ENCODE results near the gene SPOCK2.

SPOCK2 gene

DNA sequence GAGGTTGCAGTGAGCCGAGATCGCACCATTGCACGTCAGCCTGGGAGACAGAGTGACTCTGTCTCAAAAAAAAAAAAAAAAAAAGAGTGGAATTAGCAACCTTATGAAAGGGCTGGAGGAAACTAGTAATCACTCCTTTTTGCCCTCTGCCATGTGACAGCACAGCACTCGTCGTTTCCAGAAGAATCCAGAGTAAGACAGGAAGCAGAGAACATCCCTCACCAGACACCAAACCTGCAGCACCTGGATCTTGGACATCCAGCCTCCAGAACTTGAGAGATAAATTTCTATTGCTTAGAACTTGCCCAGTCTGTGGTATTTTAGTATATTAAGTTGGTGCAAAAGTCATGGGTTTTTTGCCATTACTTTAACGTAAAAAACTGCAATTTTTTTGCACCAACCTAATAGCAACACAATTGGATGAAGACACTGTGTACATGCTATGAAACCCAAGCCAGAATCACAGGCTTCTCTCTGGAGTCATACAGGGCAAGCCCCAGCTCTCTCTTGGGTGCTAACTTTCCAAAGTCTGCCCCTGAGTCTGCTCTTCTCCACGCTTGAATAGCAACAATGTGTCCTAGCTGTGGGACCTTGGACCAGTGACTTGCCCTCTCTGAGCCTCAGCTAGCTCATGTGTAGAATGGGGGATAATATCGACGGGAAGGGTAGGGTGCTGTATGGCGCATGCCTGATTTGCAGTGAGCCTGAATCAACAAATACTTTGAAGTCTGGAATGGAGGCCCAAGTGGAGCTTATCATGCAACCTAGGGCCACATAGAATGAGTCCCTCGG, 69.1 kb downstream of the SPOCK2 start:
- no peak overlapping the region for H3K4me3 ChIP-seq (ENCODE audit: low read depth, low read length)
- TF ChIP-seq, protein P1, sequence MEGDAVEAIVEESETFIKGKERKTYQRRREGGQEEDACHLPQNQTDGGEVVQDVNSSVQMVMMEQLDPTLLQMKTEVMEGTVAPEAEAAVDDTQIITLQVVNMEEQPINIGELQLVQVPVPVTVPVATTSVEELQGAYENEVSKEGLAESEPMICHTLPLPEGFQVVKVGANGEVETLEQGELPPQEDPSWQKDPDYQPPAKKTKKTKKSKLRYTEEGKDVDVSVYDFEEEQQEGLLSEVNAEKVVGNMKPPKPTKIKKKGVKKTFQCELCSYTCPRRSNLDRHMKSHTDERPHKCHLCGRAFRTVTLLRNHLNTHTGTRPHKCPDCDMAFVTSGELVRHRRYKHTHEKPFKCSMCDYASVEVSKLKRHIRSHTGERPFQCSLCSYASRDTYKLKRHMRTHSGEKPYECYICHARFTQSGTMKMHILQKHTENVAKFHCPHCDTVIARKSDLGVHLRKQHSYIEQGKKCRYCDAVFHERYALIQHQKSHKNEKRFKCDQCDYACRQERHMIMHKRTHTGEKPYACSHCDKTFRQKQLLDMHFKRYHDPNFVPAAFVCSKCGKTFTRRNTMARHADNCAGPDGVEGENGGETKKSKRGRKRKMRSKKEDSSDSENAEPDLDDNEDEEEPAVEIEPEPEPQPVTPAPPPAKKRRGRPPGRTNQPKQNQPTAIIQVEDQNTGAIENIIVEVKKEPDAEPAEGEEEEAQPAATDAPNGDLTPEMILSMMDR (IDR thresholded peaks at IDR 0.05; ENCODE audit: low read depth, low read length, missing control alignments): no peak
- DNase-seq (ENCODE audit: low read depth): no peak
- in situ Hi-C loops (cut with HindIII; ENCODE audit: low sequenced_read_pairs): no loop called here

DNA sequence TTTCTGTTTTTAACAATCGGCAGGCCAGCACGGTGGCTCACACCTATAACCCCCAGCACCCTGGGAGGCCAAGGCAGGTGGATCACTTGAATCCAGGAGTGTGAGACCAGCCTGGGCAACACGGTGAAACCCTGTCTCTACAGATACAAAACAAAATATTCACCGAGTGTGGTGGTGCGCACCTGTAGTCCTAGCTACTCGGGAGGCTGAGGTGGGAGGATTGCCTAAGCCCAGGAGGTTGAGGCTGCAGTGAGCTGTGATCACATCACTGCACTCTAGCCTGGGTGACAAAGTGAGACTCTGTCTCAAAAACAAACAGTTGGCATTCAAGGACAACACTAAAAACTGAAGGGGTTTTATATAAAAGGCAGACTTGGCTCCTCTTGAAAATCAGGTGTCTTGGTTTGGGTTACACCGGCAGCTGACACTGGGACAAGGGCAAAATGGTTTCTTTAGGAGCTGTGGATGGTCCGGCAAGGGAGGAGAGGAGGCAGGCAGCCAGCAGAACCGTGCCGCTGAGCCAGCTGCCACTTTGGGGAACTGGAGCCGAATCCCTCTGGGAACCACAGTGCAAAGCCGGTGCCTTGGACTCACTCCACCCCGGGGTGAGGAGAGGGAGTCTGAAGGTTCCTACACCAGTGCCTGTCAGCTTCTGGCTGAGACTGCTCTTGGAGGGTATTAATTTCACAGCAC, 71.6 kb downstream of the SPOCK2 start:
- in situ Hi-C loops (cut with HindIII; ENCODE audit: low sequenced_read_pairs): no loop called here
- no peak overlapping the region for H3K4me3 ChIP-seq (ENCODE audit: low read depth, low read length)
- TF ChIP-seq, protein P1 (IDR thresholded peaks at IDR 0.05; ENCODE audit: low read depth, low read length, missing control alignments): no peak
- DNase-seq (ENCODE audit: low read depth): no peak

DNA sequence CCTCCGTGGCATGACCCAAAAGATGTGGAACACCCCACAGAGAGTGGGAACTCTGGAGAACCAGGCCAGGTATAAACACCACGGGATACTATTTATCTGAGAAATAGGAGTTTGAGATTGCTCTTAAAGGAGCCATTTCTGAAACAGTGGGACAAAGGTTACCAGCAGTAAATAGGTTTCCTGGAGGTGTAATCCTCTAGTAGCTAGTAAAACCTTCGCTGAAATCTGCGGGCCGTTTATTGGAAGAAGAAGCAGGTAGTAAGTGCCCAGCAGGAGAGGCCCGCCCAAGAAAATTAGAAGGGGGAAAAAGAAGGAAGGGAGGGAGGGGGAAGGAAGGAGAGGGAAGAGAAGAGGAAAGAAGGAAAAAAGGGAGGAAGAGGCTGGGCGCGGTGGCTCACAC, 72.5 kb downstream of the SPOCK2 start:
- no peak for DNase-seq (ENCODE audit: low read depth)
- TF ChIP-seq, protein P1 (IDR thresholded peaks at IDR 0.05; ENCODE audit: low read depth, low read length, missing control alignments): no peak
- in situ Hi-C loops (cut with HindIII; ENCODE audit: low sequenced_read_pairs): no loop called here
- no peak overlapping the region for H3K4me3 ChIP-seq (ENCODE audit: low read depth, low read length)

DNA sequence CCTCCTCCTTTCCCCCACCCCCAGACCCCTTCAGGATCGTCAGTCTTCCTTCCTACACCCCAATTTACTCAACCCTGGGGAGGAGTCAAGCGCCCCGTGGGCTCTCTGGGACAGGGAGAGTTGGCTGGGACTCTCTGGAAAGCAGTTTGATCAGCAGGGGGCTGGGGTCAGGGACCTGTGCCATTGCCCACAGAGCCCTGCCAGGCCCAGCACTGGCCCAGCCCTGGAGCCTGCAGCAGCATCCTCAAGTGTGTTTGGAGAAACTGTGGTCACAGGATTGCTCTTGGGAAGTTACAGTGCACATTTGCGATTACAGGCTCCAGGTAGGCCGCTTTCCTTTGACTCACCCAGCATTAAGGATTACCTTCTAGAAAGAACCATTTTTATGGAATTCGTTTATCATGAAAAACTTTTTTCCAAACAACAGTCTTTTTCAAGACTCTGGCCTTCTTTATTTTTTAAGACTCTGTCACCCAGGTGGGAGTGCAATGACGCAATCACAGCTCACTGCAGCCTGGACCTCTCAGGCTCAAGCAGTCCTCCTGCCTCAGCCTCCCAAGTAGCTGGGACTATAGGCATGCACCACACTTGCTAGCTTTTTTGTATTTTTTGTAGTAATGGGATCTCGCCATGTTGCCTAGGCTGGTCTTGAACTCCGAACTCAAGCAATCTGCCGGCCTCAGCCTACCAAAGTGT, 73.4 kb downstream of the SPOCK2 start:
- no peak for DNase-seq (ENCODE audit: low read depth)
- no peak overlapping the region for H3K4me3 ChIP-seq (ENCODE audit: low read depth, low read length)
- TF ChIP-seq, protein P1 (IDR thresholded peaks at IDR 0.05; ENCODE audit: low read depth, low read length, missing control alignments): no peak
- in situ Hi-C loops (cut with HindIII; ENCODE audit: low sequenced_read_pairs): no loop called here

DNA sequence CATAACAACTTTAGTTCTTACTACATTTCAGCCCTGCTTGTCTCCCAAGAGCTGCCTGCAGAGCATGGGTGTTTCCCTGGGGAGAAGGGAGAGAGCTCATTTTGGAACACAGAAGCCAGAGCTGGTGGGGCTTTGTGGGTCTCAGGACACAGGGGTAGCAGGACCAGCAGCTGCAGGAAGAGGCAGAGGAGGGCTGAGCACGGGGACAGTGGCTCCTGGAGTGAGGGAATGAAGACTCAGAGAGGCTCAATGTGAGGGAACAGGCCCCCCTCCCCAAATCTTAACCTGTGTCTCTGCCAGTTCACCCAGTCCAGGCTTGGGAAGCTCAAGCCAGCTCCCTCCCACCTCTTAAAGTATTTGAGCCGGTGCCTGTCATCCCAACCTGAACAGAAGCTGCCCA, 74.2 kb downstream of the SPOCK2 start:
- DNase-seq (ENCODE audit: low read depth): no peak
- H3K4me3 ChIP-seq (ENCODE audit: low read depth, low read length): no peak overlapping the region
- in situ Hi-C loops (cut with HindIII; ENCODE audit: low sequenced_read_pairs): no loop called here
- TF ChIP-seq, protein P1 (IDR thresholded peaks at IDR 0.05; ENCODE audit: low read depth, low read length, missing control alignments): no peak

DNA sequence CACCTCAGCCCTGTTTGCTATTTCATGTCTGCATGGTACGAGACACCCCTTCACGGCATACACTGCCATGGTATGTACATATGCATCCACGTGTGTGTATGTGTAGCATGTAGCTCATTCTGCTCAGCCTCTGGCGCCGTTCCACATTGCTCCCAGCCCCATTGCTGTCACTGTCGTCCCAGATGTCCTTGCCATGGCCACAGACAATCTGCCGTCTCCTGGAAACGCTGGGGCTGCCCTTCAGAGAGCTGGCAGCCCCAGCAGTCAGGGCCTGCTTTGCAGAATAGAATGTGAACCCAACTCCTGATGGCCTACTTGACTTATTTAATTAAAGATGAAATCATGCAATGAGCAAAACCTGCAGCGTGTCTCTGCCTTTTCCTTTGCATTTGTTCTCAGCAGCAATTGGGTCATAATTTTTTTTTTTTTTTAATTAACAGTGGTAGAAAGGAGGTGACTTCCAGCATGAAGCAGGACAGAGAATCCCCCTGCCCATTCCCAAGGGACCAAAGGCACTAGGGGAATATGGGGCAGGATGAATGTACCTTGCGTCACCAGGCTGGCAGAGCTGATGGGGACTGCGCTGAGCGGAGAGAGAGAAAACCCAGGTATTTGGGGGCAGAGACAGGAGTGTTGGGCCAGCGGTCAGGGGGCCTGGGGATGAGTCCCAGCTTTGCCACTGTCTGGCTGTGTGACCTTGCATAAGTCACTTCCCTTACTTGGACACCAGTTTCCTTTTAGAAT, 75.0 kb downstream of the SPOCK2 start:
- TF ChIP-seq, protein P1 (IDR thresholded peaks at IDR 0.05; ENCODE audit: low read depth, low read length, missing control alignments): no peak
- no peak overlapping the region for H3K4me3 ChIP-seq (ENCODE audit: low read depth, low read length)
- in situ Hi-C loops (cut with HindIII; ENCODE audit: low sequenced_read_pairs): no loop called here
- DNase-seq (ENCODE audit: low read depth): no peak
